GM12891 (cell line): Measurements from ENCODE around the gene NOSIP.

Source experiments
- POLR2A ChIP-seq: IDR thresholded peaks from 2 replicates; pipeline ENCODE4 v1.6.1; 2011; ENCODE audit warnings: low read depth, low read length, control low read depth
- POLR2AphosphoS5 ChIP-seq: IDR thresholded peaks from 2 replicates; pipeline ENCODE4 v1.6.1; 2011; ENCODE audit warnings: low read depth, low read length, control low read depth
- SPI1 ChIP-seq: IDR thresholded peaks from 2 replicates; pipeline ENCODE4 v1.6.1; 2011; ENCODE audit warnings: low read depth, low read length, control low read depth

DNA sequence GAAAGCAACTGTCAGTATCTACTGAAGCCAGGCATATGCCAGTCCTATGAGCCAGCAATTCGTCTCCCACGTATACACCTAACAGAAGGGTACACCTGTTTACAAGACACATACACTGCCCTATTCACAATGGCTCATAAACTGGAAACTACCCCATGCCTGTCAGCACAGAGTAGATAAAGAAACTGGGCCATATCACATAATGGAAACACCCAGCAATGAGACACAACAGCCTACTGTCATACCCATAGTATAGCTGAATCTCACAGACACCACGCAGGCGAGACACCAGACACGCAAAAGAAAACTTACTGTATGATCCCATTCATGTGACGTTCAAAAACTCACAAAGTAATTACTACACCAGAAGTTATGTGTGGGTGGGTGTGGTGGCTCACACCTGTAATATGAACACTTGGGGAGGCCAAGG, 15.7 kb downstream of the NOSIP start:
- no peak for TF ChIP-seq POLR2A
- no peak for TF ChIP-seq POLR2AphosphoS5
- TF ChIP-seq SPI1: no peak
